KG1 (cell line): ENCODE measurements around the gene TST.

Experiments
- DNase-seq: peaks from one replicate; lab custom pipeline; 2025; lab: John Stamatoyannopoulos, UW

TST gene

DNA sequence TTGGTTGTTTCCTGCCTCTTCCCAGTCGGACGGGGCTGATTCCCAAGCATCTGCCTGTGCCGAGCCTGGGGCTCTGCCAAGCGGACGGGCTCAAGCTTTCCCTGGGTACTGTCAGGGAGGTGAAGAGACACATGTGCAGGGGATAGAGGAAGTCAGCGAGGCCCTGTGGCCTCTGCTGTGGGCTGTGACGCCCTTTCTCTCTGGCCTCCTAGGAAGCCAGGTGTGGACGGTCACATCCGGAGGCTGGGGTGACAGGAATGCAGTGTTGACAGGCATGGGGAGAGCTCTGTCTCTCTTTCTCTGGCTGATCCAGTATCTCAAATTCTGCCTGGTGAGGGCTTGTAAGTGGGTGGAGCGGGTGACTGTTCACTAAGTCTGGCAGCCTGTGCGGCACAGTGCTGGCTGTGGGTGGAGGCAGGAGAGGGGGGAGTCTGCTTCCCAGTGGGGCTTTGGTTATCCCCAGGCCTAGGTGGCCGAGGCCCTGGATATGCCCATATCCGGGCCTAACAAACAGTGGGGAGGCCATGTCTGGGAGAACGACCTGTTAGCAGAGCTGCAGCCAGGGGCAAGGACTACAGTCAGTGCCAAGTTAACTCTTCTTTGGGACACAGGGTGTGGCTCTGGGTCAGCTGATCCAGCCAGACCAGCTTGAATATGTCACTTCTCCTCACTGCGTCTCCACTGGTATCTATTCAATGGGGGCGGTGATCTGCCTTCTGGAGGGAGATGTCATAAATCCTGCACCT is 34.2 kb upstream of the TST start:
- DNase-seq, result no peak

GRCh38 chr22:37052386-37053309 is 33.4 kb upstream of the TST start:
- no peak for DNase-seq

DNA sequence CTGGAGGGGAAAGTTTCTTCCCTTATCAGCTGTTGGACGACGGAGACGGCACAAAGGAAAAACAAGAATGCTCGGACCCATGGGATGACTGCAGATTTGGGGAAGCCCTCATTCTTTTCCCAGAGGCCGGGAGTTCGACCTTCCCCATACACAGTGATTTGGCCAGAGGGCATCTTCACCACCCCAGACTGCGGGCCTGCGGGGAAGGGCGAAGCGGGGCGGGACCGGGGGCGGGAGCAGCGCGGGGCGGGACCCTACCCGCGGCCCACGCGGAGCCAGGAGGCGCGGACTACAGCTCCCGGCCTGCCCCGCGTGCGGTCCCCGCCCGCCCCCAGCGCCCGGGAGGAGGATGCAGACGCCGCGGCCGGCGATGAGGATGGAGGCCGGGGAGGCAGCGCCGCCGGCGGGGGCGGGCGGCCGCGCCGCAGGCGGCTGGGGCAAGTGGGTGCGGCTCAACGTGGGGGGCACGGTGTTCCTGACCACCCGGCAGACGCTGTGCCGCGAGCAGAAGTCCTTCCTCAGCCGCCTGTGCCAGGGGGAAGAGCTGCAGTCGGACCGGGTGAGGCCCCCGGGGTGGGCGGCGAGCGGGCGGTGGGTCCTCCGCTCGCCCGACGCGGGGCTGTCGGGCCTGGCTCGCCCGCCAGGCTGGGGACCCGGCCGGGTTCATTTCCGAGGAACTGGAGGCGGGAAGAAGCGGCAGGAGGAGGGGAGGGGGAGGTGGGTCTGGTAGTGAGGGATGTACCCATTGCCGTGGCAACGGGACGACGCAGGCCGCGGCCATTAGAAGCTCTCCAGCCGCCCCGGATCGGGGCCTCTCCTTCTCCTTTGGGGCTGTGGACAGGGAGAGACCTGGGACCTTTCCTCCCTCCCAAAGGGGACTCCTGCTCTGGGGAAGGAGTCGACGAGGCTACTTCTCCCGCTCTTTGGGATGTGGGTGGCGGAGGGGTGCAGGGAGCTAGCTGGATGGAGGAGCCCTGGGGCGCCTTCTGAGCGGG is 32.4 kb upstream of the TST start, which contains the start of gene KCTD17:
KCTD17 (plus strand) TSS at position 352 of the 995 bp plus-strand sequence; CDS start at position 371, 19 bp downstream.
- DNase-seq, result no peak

- no peak for DNase-seq
These were observed 31.7 kb upstream of the TST start for GRCh38 chr22:37050913-37051312.

- no peak for DNase-seq
These were observed 30.0 kb upstream of the TST start for GRCh38 chr22:37049224-37049623.

- no peak for DNase-seq
These were observed 28.9 kb upstream of the TST start for GRCh38 chr22:37048133-37048532.

- DNase-seq, result no peak
These were observed 27.8 kb upstream of the TST start for GRCh38 chr22:37047006-37047405.

GRCh38 chr22:37046589-37046988 is 27.3 kb upstream of the TST start:
- no peak for DNase-seq

DNA sequence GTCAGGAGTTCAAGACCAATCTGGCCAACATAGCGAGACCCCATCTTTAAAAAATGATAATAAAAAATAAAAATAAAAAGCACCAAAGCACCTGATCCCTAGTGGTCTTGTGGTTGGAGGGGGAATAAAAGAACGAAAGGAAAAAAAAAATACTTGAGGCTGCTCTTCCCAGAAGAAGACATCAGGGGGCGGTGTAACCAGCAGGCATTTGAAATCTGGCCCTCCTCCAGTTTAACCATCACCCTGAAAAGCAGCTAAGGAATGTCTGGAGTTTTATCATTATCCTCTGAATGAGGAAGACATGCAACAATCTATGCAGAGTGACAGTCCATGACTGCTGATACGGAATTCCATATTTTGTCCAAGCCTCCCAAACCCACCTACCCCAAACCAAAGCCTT is 26.7 kb upstream of the TST start:
- DNase-seq, result no peak

- no peak for DNase-seq
These were observed 25.7 kb upstream of the TST start for GRCh38 chr22:37044634-37045625.

GRCh38 chr22:37043828-37044538 is 24.7 kb upstream of the TST start:
- peak; percentile 31 for DNase-seq

- no peak for DNase-seq
These were observed 24.1 kb upstream of the TST start for GRCh38 chr22:37043209-37043827.

- DNase-seq, result no peak
These were observed 20.2 kb upstream of the TST start for GRCh38 chr22:37039466-37039865.

DNA sequence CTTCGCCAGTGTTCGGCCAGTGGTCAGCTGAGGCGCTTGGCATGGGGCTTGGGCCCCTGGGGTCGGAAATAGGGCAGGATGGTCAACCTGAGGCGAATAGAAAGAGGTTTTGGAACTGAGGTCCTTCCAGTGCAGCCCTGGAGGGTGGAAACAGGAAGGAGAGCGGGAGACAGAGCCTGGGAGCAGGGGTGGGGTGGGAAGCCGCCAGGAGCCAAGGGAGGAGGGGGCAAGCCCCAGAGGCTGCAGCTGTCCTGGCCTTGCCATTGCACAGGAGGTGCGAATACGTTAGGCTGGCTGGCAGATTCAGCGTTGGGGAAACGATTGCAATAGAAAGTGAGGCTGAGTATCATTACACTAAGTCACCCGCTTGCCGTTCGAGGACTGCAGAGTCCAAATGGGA is 18.4 kb upstream of the TST start:
- DNase-seq, result no peak

DNA sequence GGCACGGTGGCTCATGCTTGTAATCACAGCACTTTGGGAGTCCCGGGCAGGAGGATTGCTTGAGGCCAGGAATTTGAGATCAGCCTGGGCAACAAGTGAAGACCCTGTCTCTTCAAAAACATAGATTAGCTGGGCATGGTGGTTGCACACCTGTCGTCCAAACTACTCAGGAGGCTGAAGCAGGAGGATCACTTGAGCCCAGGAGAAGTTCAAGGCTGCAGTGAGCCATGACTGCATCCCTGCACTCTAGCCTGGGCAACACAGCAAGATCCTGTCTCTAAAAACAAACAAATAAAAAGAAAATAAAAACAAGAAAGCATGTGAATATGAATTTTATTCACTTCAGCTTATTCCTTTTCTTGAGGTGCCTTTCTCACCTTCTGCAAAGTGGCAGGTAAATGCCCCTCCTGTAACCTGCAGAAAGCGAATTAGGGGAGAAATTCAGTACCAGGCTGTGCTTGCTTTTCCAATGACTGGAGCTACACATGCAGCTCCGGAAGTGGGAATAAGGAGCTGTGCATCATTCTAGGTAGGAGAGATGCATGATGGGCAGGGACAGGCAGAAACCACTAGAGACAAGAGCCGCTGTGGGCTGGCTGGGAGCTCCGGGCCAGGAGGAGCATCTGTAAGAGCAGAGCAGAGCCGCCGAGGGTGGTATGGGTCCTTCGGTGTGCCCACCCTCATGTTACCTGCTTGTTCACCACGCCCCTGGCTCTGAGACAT is 17.6 kb upstream of the TST start:
- DNase-seq, result no peak

DNA sequence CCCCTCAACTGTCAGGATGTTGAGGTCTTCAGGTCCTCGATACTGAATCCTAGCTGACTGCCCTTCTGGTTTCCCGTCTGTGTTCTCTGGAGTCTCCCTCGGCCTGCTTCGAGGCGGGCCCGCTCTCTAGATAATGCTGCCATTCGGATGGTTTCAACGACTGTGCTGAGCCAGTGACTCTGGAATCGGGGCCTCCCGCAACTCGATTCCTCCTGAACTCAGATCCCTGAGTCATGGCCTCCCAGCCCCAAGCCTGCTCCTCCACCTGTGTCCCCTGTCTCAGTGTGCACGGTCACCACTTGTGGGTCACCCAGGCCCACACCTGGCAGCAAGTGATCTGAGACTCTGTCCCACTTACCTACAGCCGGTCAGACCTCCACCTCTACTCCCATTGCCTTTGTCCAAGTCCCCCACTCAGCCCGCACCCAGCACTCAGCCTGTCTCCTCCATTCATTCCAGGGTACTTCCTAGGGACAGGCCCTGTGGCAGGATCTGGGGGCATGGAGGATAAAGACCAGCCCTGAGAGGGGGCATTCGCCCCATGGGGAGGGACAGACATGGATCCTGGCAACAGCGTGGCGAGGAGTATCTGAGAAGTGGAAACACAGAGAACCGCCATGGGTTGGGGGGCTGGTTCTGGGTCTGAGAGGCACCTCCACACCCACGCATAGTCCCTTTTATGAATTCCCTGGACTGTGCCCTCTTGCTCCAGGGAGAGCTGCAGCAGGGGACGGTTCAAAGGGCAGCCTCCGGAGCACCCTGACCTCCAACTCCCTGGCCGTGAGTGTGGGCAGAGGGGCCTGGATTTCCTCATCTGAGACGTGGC is 14.6 kb upstream of the TST start:
- DNase-seq, result no peak

DNA sequence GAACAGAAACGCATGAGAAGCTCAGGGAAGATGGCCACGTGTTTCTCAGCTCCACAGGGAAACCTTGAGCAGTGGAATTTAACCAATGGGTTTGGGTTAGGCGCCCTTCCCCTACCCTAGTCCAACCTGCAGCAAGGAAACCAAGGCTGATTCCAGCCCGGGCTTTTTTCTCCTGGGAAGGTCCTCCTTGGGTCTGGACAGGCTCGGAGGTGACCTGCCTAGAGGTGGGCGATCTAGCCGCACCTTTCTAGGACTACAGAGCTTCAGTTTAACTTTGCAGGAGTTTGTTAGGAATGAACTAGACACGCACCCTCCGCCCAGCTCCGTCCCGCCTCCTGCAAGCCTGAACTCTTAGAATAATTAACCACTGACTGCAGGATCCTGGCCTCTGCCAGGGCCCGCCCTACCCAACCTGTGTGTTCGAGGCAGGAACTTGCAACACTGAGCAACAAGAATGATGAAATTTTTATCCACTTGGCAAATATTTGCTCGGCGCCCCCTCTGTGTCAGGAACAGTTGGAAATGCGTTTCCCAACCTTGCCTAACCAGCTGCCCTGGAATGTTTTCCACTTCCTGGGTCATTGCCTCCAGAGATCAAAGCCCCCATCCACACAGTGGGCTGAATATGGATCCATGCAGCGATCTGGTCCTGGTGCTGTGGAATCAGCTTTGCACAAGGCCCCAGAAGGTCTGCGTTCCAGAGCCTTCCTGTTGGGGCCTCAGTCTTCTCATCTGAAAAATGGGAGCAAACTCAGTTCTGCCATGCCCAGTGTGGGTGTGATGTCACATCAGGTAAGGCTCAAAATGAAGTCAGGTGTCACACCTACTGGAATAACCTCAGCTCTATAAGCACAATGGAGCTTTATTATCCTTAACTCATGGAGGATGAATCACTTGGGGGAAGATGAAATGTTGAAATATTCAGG is 13.6 kb upstream of the TST start:
- no peak for DNase-seq
